Epidermal melanocyte (primary cell): ENCODE data around the gene METAP2.
"Not testable (repeated sequence)": the region's sequence is repeated elsewhere in the genome, so short reads cannot be mapped to it uniquely, and the experiment has no call there.

Experiments
- DNase-seq: peaks from one replicate; pipeline ENCODE4 v3.0.0; 2011; ENCODE audit warnings: low spot score; ENCODE audit not compliant: insufficient read length

The METAP2 gene

DNA sequence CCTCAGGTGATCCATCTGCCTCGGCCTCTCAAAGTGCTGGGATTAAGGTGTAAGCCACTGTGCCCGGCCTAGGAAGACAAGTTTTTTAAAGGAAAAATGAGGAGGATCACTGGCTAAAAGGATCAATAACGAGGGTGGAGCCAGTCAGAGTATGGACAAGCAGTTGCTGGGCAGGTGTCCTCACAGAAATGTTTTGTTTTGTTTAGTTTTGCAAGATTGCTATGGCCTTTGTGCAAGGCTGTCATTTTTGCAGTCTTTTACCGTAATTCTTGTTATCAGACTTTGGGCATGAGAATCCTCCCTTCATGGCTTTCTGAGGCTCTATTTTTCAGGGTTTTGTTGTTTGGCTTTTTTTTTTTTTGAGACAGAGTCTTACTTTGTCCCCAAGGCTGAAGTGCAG lies 11.9 kb upstream of the METAP2 start:
- no peak for DNase-seq

DNA sequence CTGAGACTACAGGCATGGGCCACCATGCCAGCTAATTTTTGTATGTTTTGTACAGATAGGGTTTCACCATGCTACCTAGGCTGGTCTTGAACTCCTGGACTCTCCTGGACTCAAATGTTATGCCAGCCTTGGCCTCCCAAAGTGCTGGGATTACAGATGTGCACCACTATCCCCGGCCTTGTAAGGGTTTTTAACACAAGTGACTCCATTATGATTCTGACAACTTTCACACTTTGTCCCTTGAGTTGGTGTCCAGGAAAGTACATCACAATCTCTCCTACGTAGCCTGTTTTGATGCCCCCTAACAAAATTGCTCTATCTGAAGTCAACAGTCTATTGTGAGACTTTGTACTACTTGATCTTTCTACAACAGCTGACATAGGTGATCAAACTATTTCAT lies 11.4 kb upstream of the METAP2 start:
- DNase-seq = no peak

DNA sequence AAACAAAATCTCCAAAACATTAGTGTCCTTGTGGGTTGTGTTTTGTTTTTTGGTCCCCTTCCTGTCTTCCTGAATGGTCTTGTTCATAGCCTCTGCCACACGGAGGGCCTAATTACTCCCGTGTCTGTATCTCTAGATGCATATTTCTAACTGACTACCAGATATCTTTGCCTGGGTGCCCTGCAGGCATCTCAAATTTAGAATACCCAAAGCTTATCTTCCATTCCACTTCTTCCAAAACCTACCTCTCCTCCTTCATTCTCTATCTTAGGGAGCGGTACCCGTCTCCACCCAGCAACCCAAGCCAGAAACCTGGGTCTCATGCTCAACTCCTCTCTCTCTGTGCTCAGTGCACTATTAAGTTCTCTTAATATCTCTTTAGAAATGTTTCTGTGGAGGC lies 10.9 kb upstream of the METAP2 start:
- DNase-seq = no peak

DNA sequence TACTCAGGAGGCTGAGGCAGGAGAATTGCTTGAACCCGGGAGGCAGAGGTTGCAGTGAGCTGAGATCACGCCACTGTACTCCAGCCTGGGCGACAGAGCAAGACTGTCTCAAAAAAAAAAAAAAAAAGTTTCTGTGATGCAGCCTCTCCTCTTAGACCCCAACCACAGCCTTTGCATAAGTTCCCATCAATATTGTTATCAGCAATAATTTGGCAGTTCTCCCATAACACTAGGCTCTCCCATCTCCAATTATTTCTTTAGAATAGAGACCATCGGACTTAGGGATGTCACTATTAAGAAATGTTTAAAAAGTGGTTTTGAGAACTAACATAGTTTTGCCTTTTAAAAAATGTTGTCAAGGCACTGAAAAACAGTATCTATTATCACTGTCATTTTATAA lies 10.2 kb upstream of the METAP2 start:
- not testable (repeated sequence) for DNase-seq

DNA sequence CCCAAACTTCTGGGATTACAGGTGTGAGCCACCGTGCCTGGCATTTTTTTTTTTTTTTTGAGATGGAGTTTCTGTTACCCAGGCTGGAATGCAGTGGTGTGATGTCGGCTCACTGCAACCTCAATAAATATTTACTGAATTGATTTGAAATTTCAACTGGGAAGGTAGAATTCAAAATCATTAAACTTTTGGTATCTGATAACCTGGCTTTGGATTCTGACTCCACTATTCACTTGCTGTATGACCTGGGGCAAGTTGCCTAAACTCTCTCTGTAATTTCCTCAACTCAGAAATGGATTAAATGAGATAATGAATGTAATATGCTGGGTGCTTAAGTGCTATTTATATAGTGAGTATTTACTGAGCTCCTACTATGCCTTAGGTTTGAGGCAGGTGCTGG lies 8.7 kb upstream of the METAP2 start:
- no peak for DNase-seq

DNA sequence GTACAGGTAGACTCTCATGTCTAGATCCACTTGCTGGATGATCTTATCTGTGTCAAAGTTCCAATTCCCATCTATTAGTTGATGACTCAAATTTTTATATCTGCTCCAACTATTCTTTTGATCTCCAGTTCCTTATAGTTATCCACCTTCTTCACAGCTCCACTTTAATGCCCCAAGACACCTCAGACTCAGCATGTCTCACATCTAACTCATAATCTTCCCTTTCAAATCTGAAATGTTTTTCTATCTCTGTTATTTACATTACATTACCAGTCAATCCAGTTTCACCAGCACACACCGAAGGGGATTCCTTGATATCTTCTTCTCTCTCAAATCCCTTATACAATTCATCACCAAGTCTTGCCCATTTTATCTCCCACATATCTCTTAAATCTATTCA lies 3.7 kb upstream of the METAP2 start:
- DNase-seq = no peak

DNA sequence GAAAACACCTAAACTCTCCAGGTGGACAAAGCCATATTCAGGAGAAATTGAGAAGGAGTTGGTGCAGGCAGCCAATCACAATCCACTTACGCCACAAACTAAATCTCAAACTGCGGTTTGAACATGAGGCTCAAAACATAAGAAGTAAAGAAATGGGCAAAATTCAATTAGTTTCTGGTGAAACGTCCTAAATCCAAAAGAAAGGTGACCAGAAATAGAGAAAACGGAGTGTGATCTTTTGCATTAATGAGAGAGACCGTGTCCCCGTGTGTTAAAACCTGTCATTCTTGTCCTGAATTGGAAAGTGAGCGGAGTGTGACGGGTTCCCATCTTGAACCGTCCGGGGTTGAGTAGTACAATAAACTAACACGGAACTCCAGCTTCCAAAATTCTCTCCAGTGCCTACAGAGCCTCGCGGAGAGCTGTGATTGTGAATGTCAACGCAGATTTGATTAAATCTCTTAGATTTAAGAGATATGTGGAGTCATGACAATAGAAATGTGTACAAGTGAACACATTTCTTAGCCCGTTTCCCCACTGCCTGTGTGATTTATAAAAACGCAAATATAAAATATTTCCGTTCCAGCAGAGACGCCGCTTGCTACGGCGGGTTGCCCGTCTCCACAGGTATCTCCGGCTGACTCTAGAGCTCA lies 595 bp upstream of the METAP2 start:
- DNase-seq = no peak

DNA sequence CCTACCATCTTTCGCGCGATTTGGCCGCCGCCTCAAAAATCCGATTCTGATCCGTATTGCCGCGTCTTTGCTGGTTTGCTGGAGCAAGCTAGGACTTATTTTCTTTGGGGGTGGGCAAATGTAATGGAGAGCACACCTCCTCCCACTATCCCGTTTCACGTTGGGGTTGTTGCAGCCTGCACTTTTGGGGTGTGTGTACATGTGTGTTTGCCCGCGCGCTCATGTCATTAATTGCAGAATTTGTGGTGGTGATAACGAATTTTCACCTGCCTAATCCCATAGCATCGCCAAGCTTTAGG lies 657 bp downstream of the METAP2 start:
- DNase-seq = no peak

DNA sequence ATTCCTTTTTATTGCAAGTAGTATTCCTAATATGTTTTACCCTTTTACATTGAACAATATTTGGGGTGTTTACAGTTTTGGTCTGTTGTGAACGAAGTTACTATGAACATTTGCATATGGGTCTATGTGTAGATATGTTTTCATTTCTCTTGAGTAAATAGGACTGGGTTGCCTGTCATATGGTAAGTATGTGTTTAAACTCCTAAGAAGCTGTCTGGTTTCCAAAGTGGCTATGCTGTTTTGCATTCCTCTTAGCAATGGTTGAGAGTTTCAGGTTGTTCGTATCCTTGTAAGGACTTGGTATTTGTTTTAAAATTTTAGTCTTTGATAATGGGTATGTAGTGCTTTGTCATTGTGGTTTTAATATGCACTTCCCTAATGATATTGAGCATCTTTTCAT lies 6.3 kb downstream of the METAP2 start:
- DNase-seq = no peak

DNA sequence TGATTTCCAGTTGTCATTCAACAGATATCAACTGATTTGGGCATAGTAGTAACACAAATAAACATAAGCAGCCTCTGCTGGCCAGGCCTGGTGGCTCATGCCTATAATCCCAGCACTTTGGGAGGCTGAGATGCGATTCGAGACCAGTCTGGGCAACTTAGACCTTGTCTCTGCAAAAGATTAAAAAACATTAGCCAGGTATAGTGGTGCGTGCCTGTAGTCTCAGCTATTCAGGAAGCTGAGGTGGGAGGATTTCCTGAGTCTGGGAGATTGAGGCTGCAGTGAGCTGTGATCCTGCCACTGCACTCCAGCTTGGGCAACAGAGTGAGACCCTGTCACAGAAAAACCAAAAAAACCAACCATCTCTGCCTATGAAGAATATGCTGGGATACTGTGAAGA lies 7.1 kb downstream of the METAP2 start:
- no peak for DNase-seq

DNA sequence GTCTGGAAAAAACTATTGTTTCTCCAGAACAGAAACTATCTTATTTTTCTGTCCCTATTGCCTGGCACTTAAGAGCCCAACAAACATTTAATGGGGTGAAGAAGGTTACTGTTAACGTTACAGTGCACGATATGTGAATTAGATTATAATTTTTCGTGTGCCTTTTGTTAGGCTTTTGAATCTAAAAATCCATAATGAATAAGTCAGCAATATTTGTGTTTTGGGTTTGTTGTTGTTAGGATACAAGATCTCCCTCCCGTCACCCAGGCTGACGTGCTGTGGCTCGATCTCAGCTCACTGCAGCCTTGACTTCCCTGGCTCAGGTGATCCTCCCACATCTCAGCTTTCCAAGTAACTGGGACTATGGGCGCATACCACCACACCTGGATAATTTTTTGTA lies 7.9 kb downstream of the METAP2 start:
- DNase-seq = no peak

DNA sequence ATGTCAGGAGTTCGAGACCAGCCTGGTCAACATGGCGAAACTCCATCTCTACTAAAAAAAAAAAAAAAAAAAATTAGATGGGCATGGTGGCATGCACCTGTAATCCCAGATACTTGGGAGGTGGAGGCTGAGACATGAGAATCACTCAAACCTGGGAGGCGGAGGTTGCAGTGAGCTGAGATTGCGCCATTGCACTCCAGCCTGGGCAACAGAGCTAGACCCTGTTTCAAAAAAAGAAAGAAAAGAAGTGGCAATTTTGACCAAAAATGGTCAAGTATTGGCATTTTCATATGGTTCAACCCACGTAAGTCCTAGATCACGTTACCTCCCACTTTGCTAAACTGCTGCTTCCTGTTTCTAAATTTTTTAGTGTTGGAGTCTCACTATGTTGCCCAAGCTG lies 8.6 kb downstream of the METAP2 start:
- DNase-seq = not testable (repeated sequence)

DNA sequence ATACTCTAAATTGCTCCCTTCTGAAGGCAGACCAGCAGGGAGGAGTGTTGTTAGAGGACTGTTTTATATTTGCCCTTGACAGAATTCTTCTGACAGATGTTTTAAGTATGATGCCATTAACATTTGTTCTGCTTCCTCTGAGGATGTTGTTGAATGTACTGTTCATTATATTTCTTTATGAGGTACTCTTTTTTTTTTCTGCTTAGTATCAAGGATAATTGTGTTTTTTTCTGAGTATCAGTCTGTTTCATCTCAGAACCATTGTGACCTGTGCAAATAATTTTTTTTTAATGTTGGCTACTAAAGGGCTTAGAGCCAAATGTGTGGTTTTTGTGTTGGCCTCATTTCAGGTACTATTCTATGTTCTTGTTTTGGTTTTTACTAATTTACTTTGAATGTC lies 10.6 kb downstream of the METAP2 start:
- no peak for DNase-seq

DNA sequence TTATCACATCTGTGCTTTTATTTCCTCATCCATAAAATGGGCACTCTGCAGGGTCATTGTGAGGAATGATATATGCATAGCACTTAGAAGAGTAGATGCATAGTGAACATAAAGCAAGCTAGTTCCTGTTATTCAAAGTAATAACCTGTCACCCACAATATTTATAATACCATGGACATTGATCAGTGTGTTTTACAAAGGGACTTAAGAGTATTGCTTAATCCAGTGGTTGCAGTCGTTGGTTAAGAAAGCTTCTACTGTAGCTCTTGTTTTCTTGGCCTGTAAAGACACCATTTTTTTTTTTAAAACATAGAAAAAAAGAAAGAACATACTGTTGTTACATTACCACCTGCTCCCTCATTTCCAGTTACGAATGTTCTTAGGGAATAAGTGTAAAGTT lies 13.1 kb downstream of the METAP2 start:
- DNase-seq = no peak

DNA sequence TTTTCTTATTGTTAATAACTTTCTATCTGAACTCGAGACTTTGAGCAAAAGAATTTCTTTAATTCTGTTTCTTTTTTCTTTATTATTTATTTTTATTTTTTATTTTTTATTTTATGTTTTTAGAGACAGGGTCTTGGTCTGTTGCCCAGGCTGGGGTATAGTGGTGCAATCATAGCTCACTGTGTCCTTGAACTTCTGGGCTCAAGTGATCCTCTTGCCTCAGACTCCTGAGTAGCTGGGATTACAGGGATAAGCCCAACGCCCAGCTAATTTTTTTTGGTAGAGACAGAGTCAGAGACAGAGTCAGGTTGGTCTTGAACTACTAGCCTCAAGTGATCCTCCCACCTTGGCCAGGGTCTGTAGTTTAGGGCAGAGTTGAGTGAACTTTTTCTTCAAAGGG lies 18.5 kb downstream of the METAP2 start:
- DNase-seq = no peak

DNA sequence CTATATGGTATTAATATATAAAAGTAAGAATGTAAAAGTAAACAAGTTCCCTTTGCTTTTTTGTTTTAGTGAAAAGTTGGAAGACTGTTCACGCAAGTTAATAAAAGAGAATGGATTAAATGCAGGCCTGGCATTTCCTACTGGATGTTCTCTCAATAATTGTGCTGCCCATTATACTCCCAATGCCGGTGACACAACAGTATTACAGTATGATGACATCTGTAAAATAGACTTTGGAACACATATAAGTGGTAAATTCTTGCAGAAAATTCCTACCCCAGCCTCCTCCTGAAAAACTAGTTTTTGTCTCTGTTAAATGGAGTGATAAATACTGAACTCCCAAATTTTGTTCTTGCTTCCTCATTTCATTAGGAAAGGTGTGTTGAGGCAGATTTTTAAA lies 20.9 kb downstream of the METAP2 start:
- no peak for DNase-seq

DNA sequence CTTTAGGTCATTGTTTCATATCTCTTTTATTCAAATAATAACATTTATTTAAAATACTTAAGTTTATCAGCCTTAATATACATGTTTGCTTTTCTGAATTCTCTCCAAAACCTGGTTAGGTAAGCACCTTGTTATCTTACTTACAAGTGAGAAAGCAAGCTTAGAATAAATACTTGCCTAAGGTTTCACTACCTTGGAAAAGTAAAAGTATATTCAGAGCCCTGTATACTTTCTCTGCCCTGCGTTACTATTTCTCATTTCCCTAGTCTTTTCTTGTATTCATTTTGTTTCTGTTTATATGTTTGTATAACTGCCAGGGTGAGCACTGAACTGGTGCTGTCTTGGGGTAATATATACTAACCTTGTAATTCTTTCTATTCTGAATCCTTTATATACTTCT lies 21.5 kb downstream of the METAP2 start:
- no peak for DNase-seq

DNA sequence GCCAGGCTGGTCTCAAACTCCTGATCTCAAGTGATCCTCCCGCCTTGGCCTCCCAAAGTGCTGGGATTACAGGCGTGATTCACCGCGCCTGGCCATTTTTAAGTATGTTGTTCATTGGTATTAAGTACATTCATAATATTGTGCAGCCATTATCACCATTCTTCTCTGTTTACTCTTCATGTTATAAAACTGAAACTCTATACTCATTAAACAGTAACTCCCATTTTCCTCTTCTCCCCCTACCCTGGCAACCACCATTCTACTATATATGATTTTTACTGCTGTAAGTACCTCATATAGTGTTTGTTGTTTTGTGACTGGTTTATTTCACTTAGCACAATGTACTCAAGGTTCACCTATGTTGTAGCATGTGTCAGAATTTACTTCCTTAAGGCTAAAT lies 23.1 kb downstream of the METAP2 start:
- no peak for DNase-seq

DNA sequence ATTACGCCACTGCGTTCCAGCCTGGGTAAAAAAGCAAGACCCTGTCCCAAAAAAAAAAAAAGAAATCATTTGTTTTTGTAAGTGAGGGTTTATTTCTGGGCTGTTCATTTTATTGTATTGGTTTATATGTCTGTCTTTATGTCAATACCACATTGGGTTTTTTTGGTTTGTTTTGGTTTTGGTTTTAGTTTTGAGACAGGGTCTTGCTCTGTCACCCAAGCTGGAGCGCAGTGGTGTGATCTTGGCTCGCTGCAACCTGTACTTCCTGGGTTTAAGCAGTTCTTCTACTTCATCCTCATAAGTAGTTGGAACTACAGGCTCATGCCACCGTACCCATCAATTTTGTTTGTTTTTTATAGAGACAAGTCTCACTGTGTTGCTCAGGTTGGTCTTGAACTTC lies 25.0 kb downstream of the METAP2 start:
- DNase-seq = no peak

DNA sequence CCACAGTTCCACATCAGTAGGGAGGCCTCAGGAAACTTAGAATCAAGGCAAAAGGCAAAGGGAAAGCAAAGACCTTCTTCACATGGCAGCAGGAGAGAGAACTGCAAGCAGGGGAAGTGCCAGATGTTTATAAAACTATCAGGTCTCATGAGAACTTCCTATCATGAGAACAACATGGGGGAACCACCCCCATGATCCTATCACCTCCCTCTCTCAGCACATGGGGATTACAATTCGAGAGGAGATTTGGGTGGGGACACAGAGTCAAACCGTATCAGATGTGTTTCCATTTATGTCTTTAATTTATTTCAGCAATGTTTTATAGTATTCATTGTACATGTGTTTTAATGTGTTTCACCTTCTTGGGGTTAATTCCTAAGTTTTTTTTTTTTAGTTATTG lies 25.8 kb downstream of the METAP2 start:
- no peak for DNase-seq

DNA sequence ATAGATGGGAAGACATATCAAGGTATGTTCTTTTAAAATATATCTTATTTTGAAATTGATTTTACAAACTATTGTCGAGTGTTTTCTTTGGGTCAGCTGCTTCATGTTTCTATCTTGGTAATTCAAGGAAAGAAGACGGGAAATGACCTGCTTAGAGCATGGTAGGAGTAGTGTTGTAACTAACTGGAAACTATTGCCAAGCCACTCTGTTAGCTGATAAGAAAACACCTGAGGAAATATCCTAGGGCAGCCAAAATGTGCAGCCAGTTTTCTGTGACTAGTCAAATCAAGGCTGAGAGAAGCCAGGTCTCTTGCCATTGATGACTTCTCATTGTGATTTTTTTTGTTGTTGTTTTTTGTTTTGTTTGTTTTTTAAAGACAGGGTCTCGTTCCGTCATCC lies 30.2 kb downstream of the METAP2 start:
- DNase-seq = no peak

DNA sequence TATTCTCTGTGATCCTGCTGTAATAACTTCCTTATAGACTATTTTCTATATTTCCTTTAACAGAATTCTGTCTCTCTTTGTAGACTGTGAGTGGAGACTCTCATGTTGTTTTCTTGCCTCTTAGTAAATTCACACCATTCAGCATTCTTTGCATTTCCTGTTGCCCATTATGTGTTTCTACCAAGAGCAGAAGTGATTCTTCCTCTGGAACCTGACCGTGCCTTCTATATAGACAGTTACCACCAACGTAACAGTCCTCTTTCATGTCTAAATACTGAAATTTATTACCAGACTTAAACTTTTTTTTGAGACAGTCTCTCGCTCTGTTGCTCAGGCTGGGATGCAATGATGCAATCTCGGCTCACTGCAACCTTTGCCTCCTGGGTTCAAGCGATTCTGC lies 31.1 kb downstream of the METAP2 start:
- DNase-seq = no peak

DNA sequence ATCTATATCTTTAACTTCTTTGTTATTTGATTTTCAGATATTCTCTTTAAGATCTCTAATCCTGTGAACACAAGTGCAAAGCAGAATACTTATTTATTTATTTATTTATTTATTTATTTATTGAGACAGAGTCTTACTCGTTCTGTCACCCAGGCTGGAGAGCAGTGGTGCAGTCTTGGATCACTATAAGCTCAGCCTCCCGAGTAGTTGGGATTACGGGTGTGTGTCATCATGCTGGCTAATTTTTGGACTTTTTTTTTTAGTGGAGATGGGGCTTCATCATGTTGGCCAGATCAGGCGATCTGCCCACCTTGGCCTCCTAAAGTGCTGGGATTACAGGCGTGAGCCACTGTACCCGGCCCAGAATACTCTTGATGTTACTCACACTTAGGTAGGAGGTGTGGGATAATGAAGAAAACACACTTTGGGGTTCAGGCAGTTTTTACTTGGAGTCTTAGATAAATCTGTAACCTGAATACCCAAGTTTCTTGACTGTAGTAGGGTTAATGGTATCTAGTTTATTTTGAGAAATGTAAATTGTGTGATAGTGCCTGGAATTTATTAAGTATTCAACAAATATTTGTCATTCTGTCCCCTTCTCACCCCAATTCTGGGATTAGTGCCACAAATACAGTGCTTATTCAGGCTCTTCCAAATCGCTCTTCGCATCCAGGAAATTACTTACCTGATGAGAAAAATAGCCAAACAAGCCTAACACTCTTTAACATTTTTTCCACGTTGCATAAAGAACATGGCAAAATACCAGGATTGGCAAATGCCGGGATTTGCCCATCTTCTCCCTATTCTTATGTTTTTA lies 33.0 kb downstream of the METAP2 start:
- no peak for DNase-seq

DNA sequence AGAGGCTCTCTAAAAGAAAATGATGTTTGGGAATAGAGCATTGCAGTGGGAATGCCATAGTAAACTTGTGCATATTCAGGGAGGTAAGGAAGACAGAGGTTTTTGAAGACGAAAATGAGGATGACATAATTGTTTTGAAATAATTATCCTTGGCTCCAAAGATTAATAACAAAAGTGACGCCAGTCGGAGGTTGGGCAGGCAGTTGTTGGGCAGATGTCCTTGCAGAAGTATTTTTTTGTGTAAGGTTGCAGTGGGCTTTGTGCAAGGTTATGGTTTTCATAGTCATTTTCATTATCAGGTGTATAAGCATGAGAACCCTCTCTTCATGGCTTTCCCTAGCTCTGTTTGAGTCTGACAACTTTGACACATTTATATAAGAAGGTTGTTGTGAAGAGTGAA lies 35.3 kb downstream of the METAP2 start:
- DNase-seq = no peak
